Panc1 (cell line): ENCODE measurements around the gene SYNE1. TPM values are rescaled to one million over a fixed set of nuclear protein-coding genes. Genes with fewer than 3 reads are reported as not detected.

ENCODE experiments used
- ATAC-seq: fragments of 200-7000 bp; cut with Tn5 transposase; 2 replicates; pipeline ENCODE4 v1.9.1; 2020; ENCODE audit warnings: mild to moderate bottlenecking, moderate library complexity
- BruUV-seq: library from RNA; stranded (reverse); fragments of 400-500 nt; replicated peaks from 2 replicates; lab custom pipeline; 2021; lab: Mats Ljungman, UMichigan
- CTCF ChIA-PET: fragments of 300-600 bp; sonication (Branson Sonifier 250); formaldehyde crosslinking; loops from one replicate; lab custom pipeline; 2022; ENCODE audit warnings: antibody characterized with exemption; lab: Charles Lee
- POLR2A ChIA-PET: fragments of 300-600 bp; sonication (Branson Sonifier 250); formaldehyde crosslinking; loops from one replicate; lab custom pipeline; 2022; ENCODE audit warnings: antibody characterized with exemption; lab: Charles Lee
- DNase-seq: peaks from one replicate; pipeline ENCODE4 v3.0.0-alpha.2; 2010; ENCODE audit warnings: low read depth, low spot score
- H3K27ac ChIP-seq: 2 replicates; pipeline ENCODE4 v1.5.1; 2011; ENCODE audit warnings: mild to moderate bottlenecking, low read length, inconsistent platforms
- H3K27me3 ChIP-seq: fragments of 200-500 bp; sonication (Bioruptor generic); 2 replicates; pipeline ENCODE4 v1.6.0; 2014; ENCODE audit warnings: low read length, inconsistent platforms; ENCODE audit not compliant: control insufficient read depth, insufficient read depth
- H3K36me3 ChIP-seq: fragments of 200-500 bp; sonication (Bioruptor generic); 2 replicates; pipeline ENCODE4 v1.5.1; 2014; ENCODE audit warnings: inconsistent platforms, mild to moderate bottlenecking, low read length, moderate library complexity; ENCODE audit not compliant: control insufficient read depth, insufficient read depth
- H3K4me1 ChIP-seq: 2 replicates; pipeline ENCODE4 v1.5.1; 2011; ENCODE audit warnings: inconsistent platforms, mild to moderate bottlenecking, low read length, moderate library complexity; ENCODE audit not compliant: control insufficient read depth, insufficient read depth
- H3K4me3 ChIP-seq, 2 experiments: 2 replicates each; pipeline ENCODE4 v1.5.1; 2011 to 2012; ENCODE audit warnings: low read depth in 2 of 2, low read length in 2 of 2, mild to moderate bottlenecking in 2 of 2, inconsistent platforms in 1 of 2, moderate library complexity in 1 of 2
- H3K9me3 ChIP-seq: fragments of 200-500 bp; sonication (Bioruptor generic); 2 replicates; pipeline ENCODE4 v1.5.1; 2014; ENCODE audit warnings: low read depth, mild to moderate bottlenecking, inconsistent platforms, low read length, moderate library complexity; ENCODE audit not compliant: control insufficient read depth, insufficient read depth
- POLR2AphosphoS5 ChIP-seq: IDR thresholded peaks from 2 replicates; pipeline ENCODE4 v1.6.1; 2012; ENCODE audit warnings: mild to moderate bottlenecking, low read depth, low read length, moderate library complexity
- REST ChIP-seq, 2 experiments: IDR thresholded peaks; 2 replicates each; pipeline ENCODE4 v1.6.1; 2011 to 2012; ENCODE audit warnings: low read depth in 2 of 2, control low read depth in 1 of 2, low read length in 1 of 2, mild to moderate bottlenecking in 1 of 2, moderate library complexity in 1 of 2; ENCODE audit not compliant: insufficient read depth in 1 of 2
- SIN3A ChIP-seq: IDR thresholded peaks from 2 replicates; pipeline ENCODE4 v1.6.1; 2012; ENCODE audit warnings: low read depth, mild to moderate bottlenecking, low read length, moderate library complexity, borderline replicate concordance; ENCODE audit not compliant: insufficient read depth
- TCF7L2 ChIP-seq: IDR thresholded peaks from 2 replicates; pipeline ENCODE4 v1.6.1; 2011; ENCODE audit warnings: mild to moderate bottlenecking, low read depth, low read length, inconsistent platforms
- in situ Hi-C: cut with HindIII; loops from 2 replicates; pipeline ENCODE4 v1.10.0; 2016; ENCODE audit warnings: low sequenced_read_pairs, low pct_unique_long_range_greater_than_20kb
- intact Hi-C: fragments of 100-400 bp; cut with micrococcal nuclease; formaldehyde crosslinking; loops from one replicate; pipeline ENCODE4 v1.10.0; 2022; ENCODE audit not compliant: unreplicated experiment
- total RNA-seq: library from RNA; stranded (reverse); gene quantifications from one replicate; pipeline ENCODE4 v1.2.1, GENCODE V29; 2021; ENCODE audit not compliant: unreplicated experiment
- TF ChIP-seq, protein P1 (sequence below): fragments of 450-650 bp; IDR thresholded peaks from 2 replicates; pipeline ENCODE4 v1.5.1; 2017; ENCODE audit warnings: mild to moderate bottlenecking

SYNE1 gene
- total RNA-seq, 1 experiment from 2014 or later = 3.2 TPM

DNA sequence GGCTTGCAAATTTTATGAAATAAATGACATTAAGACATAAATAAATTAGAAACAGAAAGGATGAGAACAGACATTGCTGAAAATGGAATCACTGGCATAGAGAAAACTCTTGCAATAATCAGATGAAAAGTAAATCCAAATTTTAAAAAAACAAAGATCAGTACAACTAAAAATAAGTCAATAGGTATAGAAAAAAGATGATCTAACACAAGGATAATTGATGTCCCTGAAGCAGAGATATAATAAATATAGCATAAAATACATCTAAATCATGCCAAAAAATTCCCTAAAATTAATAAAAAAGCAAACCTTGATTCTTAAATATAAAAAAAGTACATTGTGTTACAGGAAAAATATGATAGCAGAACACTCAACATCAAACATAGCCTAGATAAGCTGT is 379.6 kb downstream of the SYNE1 start:
- BruUV-seq = no TSS peak
- CTCF ChIA-PET = no interaction called here
- Histone ChIP-seq H3K4me1 (no peaks in the 10 kb centered on the region), H3K27me3 (no peaks in the 10 kb centered on the region; the same call in 1 of the 2 replicates), H3K9me3 (no peaks in the 10 kb centered on the region), H3K4me3 (no peak overlapping the region), H3K27ac (no peak overlapping the region), H3K36me3 (no peaks in the 10 kb centered on the region)
- DNase-seq = no peak
- intact Hi-C loops (no loop called here), in situ Hi-C loops (no loop called here)
- POLR2A ChIA-PET = no interaction called here
- no peak for ATAC-seq
- TF ChIP-seq, protein P1, sequence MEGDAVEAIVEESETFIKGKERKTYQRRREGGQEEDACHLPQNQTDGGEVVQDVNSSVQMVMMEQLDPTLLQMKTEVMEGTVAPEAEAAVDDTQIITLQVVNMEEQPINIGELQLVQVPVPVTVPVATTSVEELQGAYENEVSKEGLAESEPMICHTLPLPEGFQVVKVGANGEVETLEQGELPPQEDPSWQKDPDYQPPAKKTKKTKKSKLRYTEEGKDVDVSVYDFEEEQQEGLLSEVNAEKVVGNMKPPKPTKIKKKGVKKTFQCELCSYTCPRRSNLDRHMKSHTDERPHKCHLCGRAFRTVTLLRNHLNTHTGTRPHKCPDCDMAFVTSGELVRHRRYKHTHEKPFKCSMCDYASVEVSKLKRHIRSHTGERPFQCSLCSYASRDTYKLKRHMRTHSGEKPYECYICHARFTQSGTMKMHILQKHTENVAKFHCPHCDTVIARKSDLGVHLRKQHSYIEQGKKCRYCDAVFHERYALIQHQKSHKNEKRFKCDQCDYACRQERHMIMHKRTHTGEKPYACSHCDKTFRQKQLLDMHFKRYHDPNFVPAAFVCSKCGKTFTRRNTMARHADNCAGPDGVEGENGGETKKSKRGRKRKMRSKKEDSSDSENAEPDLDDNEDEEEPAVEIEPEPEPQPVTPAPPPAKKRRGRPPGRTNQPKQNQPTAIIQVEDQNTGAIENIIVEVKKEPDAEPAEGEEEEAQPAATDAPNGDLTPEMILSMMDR = no peak
- TF ChIP-seq TCF7L2 (no peak), POLR2AphosphoS5 (no peak), REST (IDR thresholded peaks at IDR 0.05; ENCODE audit: insufficient read depth in 1 of 2, low read depth in 2 of 2, low read length in 1 of 2) (no peak), SIN3A (no peak)

- no peak for DNase-seq
- Histone ChIP-seq H3K4me3 (no peak overlapping the region), H3K27me3 (no peaks in the 10 kb centered on the region), H3K9me3 (no peaks in the 10 kb centered on the region), H3K4me1 (no peaks in the 10 kb centered on the region), H3K36me3 (no peaks in the 10 kb centered on the region), H3K27ac (no peak overlapping the region)
- in situ Hi-C loops (no loop called here), intact Hi-C loops (no loop called here)
- no peak for ATAC-seq
- no TSS peak for BruUV-seq
- ChIA-PET CTCF (no interaction called here), POLR2A (no interaction called here)
- TF ChIP-seq TCF7L2 (no peak), SIN3A (no peak), POLR2AphosphoS5 (no peak), REST (IDR thresholded peaks at IDR 0.05; ENCODE audit: insufficient read depth in 1 of 2, low read depth in 2 of 2, low read length in 1 of 2) (no peak)
- TF ChIP-seq, protein P1 = no peak
These were observed 387.0 kb downstream of the SYNE1 start for GRCh38 chr6:152250127-152250526.
